ENCODE measurements around the gene PDC.

The PDC gene

GRCh38 chr1:186461014-186461413 is at the start of gene PDC:
TSS of gene PDC (minus strand) at chr1:186461114. CDS start at chr1:186449459, 11,655 bp downstream.
- no peak for DNase-seq (ENCODE audit: low read depth in 2 of 3, low spot score in 1 of 3)

GRCh38 chr1:186503190-186503589 is 42.3 kb upstream of the PDC start:
- no peak for DNase-seq (ENCODE audit: low read depth in 2 of 3, low spot score in 1 of 3)

- DNase-seq (ENCODE audit: low read depth in 2 of 3, low spot score in 1 of 3), result no peak
Measured at GRCh38 chr1:186502087-186502486, 41.2 kb upstream of the PDC start.

- DNase-seq (ENCODE audit: low read depth in 2 of 3, low spot score in 1 of 3), result no peak
Measured at GRCh38 chr1:186500804-186501203, 39.9 kb upstream of the PDC start.

- no peak for DNase-seq (ENCODE audit: low read depth in 2 of 3, low spot score in 1 of 3)
Measured at GRCh38 chr1:186499571-186499970, 38.7 kb upstream of the PDC start.

- DNase-seq (ENCODE audit: low read depth in 2 of 3, low spot score in 1 of 3), result no peak
Measured at GRCh38 chr1:186498695-186499389, 37.9 kb upstream of the PDC start.

GRCh38 chr1:186498071-186498470 is 37.2 kb upstream of the PDC start:
- DNase-seq (ENCODE audit: low read depth in 2 of 3, low spot score in 1 of 3), result no peak

- no peak for DNase-seq (ENCODE audit: low read depth in 2 of 3, low spot score in 1 of 3)
Measured at GRCh38 chr1:186497651-186498050, 36.7 kb upstream of the PDC start.

- DNase-seq (ENCODE audit: low read depth in 2 of 3, low spot score in 1 of 3), result no peak
Measured at GRCh38 chr1:186496171-186496851, 35.4 kb upstream of the PDC start.

GRCh38 chr1:186494832-186495271 is 33.9 kb upstream of the PDC start:
- no peak for DNase-seq (ENCODE audit: low read depth in 2 of 3, low spot score in 1 of 3)

GRCh38 chr1:186492531-186493291 is 31.8 kb upstream of the PDC start:
- DNase-seq (ENCODE audit: low read depth in 2 of 3, low spot score in 1 of 3), result no peak

GRCh38 chr1:186491336-186491735 is 30.4 kb upstream of the PDC start:
- no peak for DNase-seq (ENCODE audit: low read depth in 2 of 3, low spot score in 1 of 3)

- DNase-seq (ENCODE audit: low read depth in 2 of 3, low spot score in 1 of 3), result no peak
Measured at GRCh38 chr1:186487163-186487562, 26.2 kb upstream of the PDC start.

GRCh38 chr1:186486061-186486460 is 25.1 kb upstream of the PDC start:
- no peak for DNase-seq (ENCODE audit: low read depth in 2 of 3, low spot score in 1 of 3)

GRCh38 chr1:186483561-186483960 is 22.6 kb upstream of the PDC start:
- no peak for DNase-seq (ENCODE audit: low read depth in 2 of 3, low spot score in 1 of 3)

- DNase-seq (ENCODE audit: low read depth in 2 of 3, low spot score in 1 of 3), result peak in 2 of 3 donors; percentile 28 to 42
Measured at GRCh38 chr1:186482661-186483255, 21.8 kb upstream of the PDC start.

GRCh38 chr1:186481303-186481888 is 20.5 kb upstream of the PDC start:
- DNase-seq (ENCODE audit: low read depth in 2 of 3, low spot score in 1 of 3), result no peak

- DNase-seq (ENCODE audit: low read depth in 2 of 3, low spot score in 1 of 3), result no peak
Measured at GRCh38 chr1:186479162-186479561, 18.2 kb upstream of the PDC start.

- DNase-seq (ENCODE audit: low read depth in 2 of 3, low spot score in 1 of 3), result no peak
Measured at GRCh38 chr1:186476264-186477040, 15.5 kb upstream of the PDC start.

GRCh38 chr1:186474208-186474607 is 13.3 kb upstream of the PDC start:
- no peak for DNase-seq (ENCODE audit: low read depth in 2 of 3, low spot score in 1 of 3)
